K562 (cell line): ENCODE results near the gene USP12. TPM values are rescaled to one million over a fixed set of nuclear protein-coding genes. Genes with fewer than 3 reads are reported as not detected.

Source experiments
- ATAC-seq: fragments of 200-7000 bp; cut with Tn5 transposase; 3 replicates; pipeline ENCODE4 v1.9.1; 2020; ENCODE audit warnings: moderate library complexity
- BruUV-seq: library from RNA; stranded (reverse); fragments of 400-500 nt; replicated peaks from 2 replicates; lab custom pipeline; 2021; lab: Mats Ljungman, UMichigan
- CTCF ChIA-PET: fragments of 300-600 bp; formaldehyde crosslinking; extraction: SDS; loops from one replicate; lab custom pipeline; 2021; ENCODE audit warnings: low intra/inter-chr PET ratio; lab: Yijun Ruan, JAX
- POLR2A ChIA-PET: fragments of 300-600, 350-650 bp; sonication (Branson Sonifier 250); formaldehyde crosslinking; extraction: SDS; loops from one replicate; lab custom pipeline; 2021; ENCODE audit warnings: antibody characterized with exemption, inconsistent platforms; lab: Yijun Ruan, JAX
- DNase-seq, 4 experiments: peaks; one replicate each; pipeline versions ENCODE4 v3.0.0 to v3.0.0-alpha.2; 2011 to 2018; ENCODE audit warnings: low spot score in 3 of 4, mixed read lengths in 3 of 4; ENCODE audit errors: extremely low read depth in 1 of 4
- FAIRE-seq: peaks from 2 replicates; lab custom pipeline; 2011; peaks lifted over from hg19 to GRCh38; lab: Jason Lieb, UNC
- H2AFZ ChIP-seq: 2 replicates; pipeline ENCODE4 v1.6.0; 2011; ENCODE audit warnings: low read depth, low read length, control low read depth, inconsistent platforms
- H3K27ac ChIP-seq: fragments of 200-600 bp; 3 replicates; pipeline ENCODE4 v1.8.0; 2011; ENCODE audit warnings: low read depth, mild to moderate bottlenecking, control low read depth, inconsistent platforms, low read length, moderate library complexity, mixed read lengths; ENCODE audit errors: extremely low read depth
- H3K27me3 ChIP-seq, 2 experiments: fragments of 300-600 bp in 1 of 2; 2 replicates in 1 of 2; 3 replicates in 1 of 2; pipeline versions ENCODE4 v1.6.0 to v1.8.0; 2011; ENCODE audit warnings: inconsistent platforms in 2 of 2, low read length in 2 of 2, mild to moderate bottlenecking in 1 of 2, mixed read lengths in 1 of 2, moderate library complexity in 1 of 2; ENCODE audit not compliant: control insufficient read depth in 2 of 2, insufficient read depth in 2 of 2
- H3K36me3 ChIP-seq: fragments of 300-600 bp; 3 replicates; pipeline ENCODE4 v1.8.0; 2011; ENCODE audit warnings: mild to moderate bottlenecking, low read length, inconsistent platforms; ENCODE audit not compliant: control insufficient read depth, insufficient read depth
- H3K4me1 ChIP-seq, 2 experiments: fragments of 200-600 bp in 1 of 2; replicated peaks in 1 of 2; 2 replicates in 1 of 2; 3 replicates in 1 of 2; pipeline versions ENCODE4 v1.5.1 to v1.8.0; 2011; ENCODE audit warnings: inconsistent platforms in 2 of 2, low read length in 2 of 2, mild to moderate bottlenecking in 1 of 2, mixed read lengths in 1 of 2, moderate library complexity in 1 of 2; ENCODE audit not compliant: control insufficient read depth in 2 of 2, insufficient read depth in 2 of 2
- H3K4me2 ChIP-seq: 2 replicates; pipeline ENCODE4 v1.6.1; 2011; ENCODE audit warnings: low read length, control low read depth, inconsistent platforms, mixed read lengths; ENCODE audit not compliant: insufficient read depth
- H3K4me3 ChIP-seq: fragments of 200-600 bp; sonication (generic), shearing (Covaris generic); 2 replicates; pipeline ENCODE4 v1.5.1; 2016; ENCODE audit warnings: control low read depth, inconsistent platforms
- H3K79me2 ChIP-seq: fragments of 200-600 bp; 3 replicates; pipeline ENCODE4 v1.8.0; 2011; ENCODE audit warnings: low read length, inconsistent platforms; ENCODE audit not compliant: control insufficient read depth, insufficient read depth
- H3K9ac ChIP-seq, 2 experiments: 2 replicates each; pipeline versions ENCODE4 v1.6.0 to v1.6.1; 2011; ENCODE audit warnings: low read depth in 2 of 2, low read length in 2 of 2, control low read depth in 1 of 2, inconsistent platforms in 1 of 2, mild to moderate bottlenecking in 1 of 2, mixed read lengths in 1 of 2; ENCODE audit not compliant: insufficient read depth in 1 of 2
- H3K9me1 ChIP-seq: one replicate; pipeline ENCODE4 v1.6.0; 2011; ENCODE audit warnings: inconsistent platforms, mild to moderate bottlenecking, low read length, moderate library complexity; ENCODE audit not compliant: control insufficient read depth, insufficient read depth
- H3K9me3 ChIP-seq: replicated peaks from 2 replicates; pipeline ENCODE4 v1.5.1; 2011; ENCODE audit warnings: low read depth, low read length, inconsistent platforms; ENCODE audit not compliant: control insufficient read depth, insufficient read depth
- H4K20me1 ChIP-seq: replicated peaks from 2 replicates; pipeline ENCODE4 v1.6.1; 2011; ENCODE audit warnings: low read length, inconsistent platforms, mixed read lengths; ENCODE audit not compliant: control insufficient read depth, insufficient read depth
- CBX8 ChIP-seq: fragments of 200-600 bp; sonication (generic); IDR thresholded peaks from 2 replicates; pipeline ENCODE4 v1.6.1; 2012; ENCODE audit warnings: borderline replicate concordance, mixed run types, low read depth, mild to moderate bottlenecking, moderate library complexity, mixed read lengths, low read length, control low read depth, inconsistent platforms; ENCODE audit not compliant: poor library complexity, severe bottlenecking; ENCODE audit errors: extremely low read depth
- GABPB1 ChIP-seq: sonication (generic); formaldehyde crosslinking; IDR thresholded peaks from 2 replicates; pipeline ENCODE4 v1.8.0; 2022; ENCODE audit warnings: mild to moderate bottlenecking, missing genetic modification reagents
- HOXB6 ChIP-seq: fragments of 250-450 bp; sonication (Bioruptor Pico); IDR thresholded peaks from 2 replicates; pipeline ENCODE4 v1.5.1; 2022; ENCODE audit warnings: mild to moderate bottlenecking, borderline replicate concordance
- SMAD1 ChIP-seq: fragments of 150-350 bp; IDR thresholded peaks from 2 replicates; pipeline ENCODE4 v1.6.1; 2014; ENCODE audit warnings: low read length, low read depth; ENCODE audit not compliant: partially characterized antibody
- TRIM24 ChIP-seq, 2 experiments: fragments of 450-650 bp; IDR thresholded peaks; 2 replicates each; pipeline ENCODE4 v1.6.1; 2016
- XRCC5 ChIP-seq: fragments of 200-400 bp; formaldehyde crosslinking; IDR thresholded peaks from 2 replicates; pipeline ENCODE4 v1.6.1; 2017; ENCODE audit warnings: low read depth, mild to moderate bottlenecking, low read length
- ZFP1 ChIP-seq: fragments of 450-650 bp; formaldehyde crosslinking; IDR thresholded peaks from 2 replicates; pipeline ENCODE4 v1.4.0; 2020; ENCODE audit warnings: mild to moderate bottlenecking, mixed read lengths
- ZNF140 ChIP-seq: fragments of 250-450 bp; sonication (Bioruptor Pico); IDR thresholded peaks from 2 replicates; pipeline ENCODE4 v1.8.0; 2021; ENCODE audit warnings: moderate library complexity, mild to moderate bottlenecking, inconsistent platforms
- ZNF318 ChIP-seq, 2 experiments: fragments of 450-650 bp; IDR thresholded peaks; 2 replicates each; pipeline ENCODE4 v1.6.1; 2016; ENCODE audit warnings: mild to moderate bottlenecking in 2 of 2, borderline replicate concordance in 1 of 2, low read depth in 1 of 2, moderate library complexity in 1 of 2
- ZNF780A ChIP-seq: fragments of 250-450 bp; sonication (Bioruptor Pico); IDR thresholded peaks from 2 replicates; pipeline ENCODE4 v1.5.0; 2021; ENCODE audit warnings: mild to moderate bottlenecking
- ZNF830 ChIP-seq: fragments of 250-450 bp; sonication (Bioruptor Pico); IDR thresholded peaks from 2 replicates; pipeline ENCODE4 v1.5.0; 2021; ENCODE audit warnings: mild to moderate bottlenecking
- ZSCAN29 ChIP-seq: fragments of 450-650 bp; IDR thresholded peaks from 2 replicates; pipeline ENCODE4 v1.6.1; 2017
- WGBS: fragments of 100-300 bp; shearing (Covaris generic); methylation state at CpG from one replicate; pipeline ENCODE4 v1.1.6; 2016; ENCODE audit warnings: low coverage, mixed read lengths; ENCODE audit not compliant: insufficient coverage; ENCODE audit errors: missing lambda C conversion rate; 5-methylcytosine and 5-hydroxymethylcytosine counted together
- in situ Hi-C: fragments of 300-500 bp; cut with MboI; formaldehyde crosslinking; loops from 4 replicates; pipeline ENCODE4 v1.15.0; 2018; ENCODE audit warnings: inconsistent platforms, mixed read lengths
- intact Hi-C: fragments of 100-400 bp; cut with micrococcal nuclease; formaldehyde crosslinking; loops from 2 replicates; pipeline ENCODE4 v1.14.2; 2022
- polyA plus RNA-seq, 8 experiments: library from polyadenylated mRNA; depleted of rRNA in 4 of 8; stranded (reverse) in 5 of 8; unstranded in 3 of 8; fragments of >200 nt; fragmentation: Nextera tagmentation in 2 of 8; fragmentation: Illumina TruSeq in 1 of 8; extraction: Ambion mirVana in 2 of 8; extraction: Trizol in 1 of 8; gene quantifications; 2 replicates each; pipeline versions ENCODE4 v1.2.1 to v1.2.3, GENCODE V29; 2011 to 2014; ENCODE audit warnings: inconsistent platforms in 1 of 8, missing spikeins in 1 of 8
- total RNA-seq, 7 experiments: library from RNA; depleted of rRNA in 6 of 7; stranded (reverse); fragments of >200 nt in 6 of 7; fragmentation: Illumina TruSeq in 2 of 7; extraction: Trizol in 2 of 7; gene quantifications; 2 replicates each; pipeline versions ENCODE4 v1.2.1 to v1.2.3, GENCODE V29; 2011 to 2021; ENCODE audit warnings: low replicate concordance in 1 of 7

The USP12 gene
- total and polyA plus RNA-seq, 9 of the 15 experiments (the other 6 are each of a cell fraction or from before 2014, with no cell fraction given), result 1.8 to 20.5 (median 13.3) TPM

DNA sequence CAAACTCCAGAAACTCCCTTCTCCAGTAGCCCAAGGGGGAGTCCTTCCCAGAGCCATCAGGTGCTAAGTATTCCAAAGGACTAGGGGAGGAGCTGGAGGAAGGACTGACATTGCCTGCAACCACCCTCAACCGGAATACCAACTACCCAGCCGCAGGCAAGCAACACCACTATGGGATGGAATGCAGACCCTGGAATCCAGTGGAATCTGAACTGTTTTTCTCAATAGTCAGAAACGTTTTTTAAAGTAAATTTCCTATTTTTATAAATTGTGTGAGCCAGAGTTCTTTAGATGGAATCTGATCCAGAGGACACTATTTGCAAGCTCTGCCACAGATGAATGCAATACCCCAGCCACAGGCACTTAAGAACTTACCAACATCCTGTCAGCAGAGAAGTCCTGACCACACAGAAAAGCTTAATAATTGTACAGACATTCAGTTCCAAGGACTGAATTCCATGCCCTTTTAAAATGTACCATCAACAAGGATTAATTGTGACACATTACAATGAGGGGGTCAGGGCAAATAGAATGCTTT lies 92.1 kb downstream of the USP12 start:
- Histone ChIP-seq H3K9ac (no peak overlapping the region), H3K4me2 (no peak overlapping the region), H3K9me3 (no peaks in the 10 kb centered on the region), H3K79me2 (no peaks in the 10 kb centered on the region), H3K9me1 (peaks cover 3% of the 10 kb centered on the region), H3K27ac (no peak overlapping the region), H3K4me1 (no peaks in the 10 kb centered on the region; a peak in 3 of 5 replicates), H3K36me3 (peaks cover 2% of the 10 kb centered on the region; the same call in 2 of the 3 replicates), H2AFZ (no peak overlapping the region), H3K27me3 (no peaks in the 10 kb centered on the region), H3K4me3 (no peak overlapping the region), H4K20me1 (no peaks in the 10 kb centered on the region)
- ATAC-seq (no peak), DNase-seq (no peak), FAIRE-seq (no peak)
- ChIA-PET POLR2A (no interaction called here), CTCF (no interaction called here)
- in situ Hi-C loops, result no loop called here
- intact Hi-C loops, result no loop called here
- TF ChIP-seq ZNF140 (CRISPR knock-in tag), result no peak
- no peak for TF ChIP-seq ZFP1 (CRISPR knock-in tag)
- TF ChIP-seq ZNF830 (CRISPR knock-in tag), result no peak
- no peak for TF ChIP-seq TRIM24 (IDR thresholded peaks at IDR 0.05)
- no peak for TF ChIP-seq ZSCAN29
- TF ChIP-seq ZNF780A (CRISPR knock-in tag), result no peak
- no peak for TF ChIP-seq XRCC5
- TF ChIP-seq HOXB6, result no peak
- no peak for TF ChIP-seq ZNF318 (IDR thresholded peaks at IDR 0.05; ENCODE audit: borderline replicate concordance in 1 of 2, low read depth in 1 of 2)
- TF ChIP-seq CBX8, result no peak
- TF ChIP-seq SMAD1, result no peak
- no peak for TF ChIP-seq GABPB1 (CRISPR knock-in tag)
- 72% methylated on average over 3 of the region's 3 CpGs for WGBS
- BruUV-seq, result no TSS peak
